Measurements from ENCODE around the gene IFIT5.
"Not testable (repeated sequence)": the region's sequence is repeated elsewhere in the genome, so short reads cannot be mapped to it uniquely, and the experiment has no call there.

Gene IFIT5

DNA sequence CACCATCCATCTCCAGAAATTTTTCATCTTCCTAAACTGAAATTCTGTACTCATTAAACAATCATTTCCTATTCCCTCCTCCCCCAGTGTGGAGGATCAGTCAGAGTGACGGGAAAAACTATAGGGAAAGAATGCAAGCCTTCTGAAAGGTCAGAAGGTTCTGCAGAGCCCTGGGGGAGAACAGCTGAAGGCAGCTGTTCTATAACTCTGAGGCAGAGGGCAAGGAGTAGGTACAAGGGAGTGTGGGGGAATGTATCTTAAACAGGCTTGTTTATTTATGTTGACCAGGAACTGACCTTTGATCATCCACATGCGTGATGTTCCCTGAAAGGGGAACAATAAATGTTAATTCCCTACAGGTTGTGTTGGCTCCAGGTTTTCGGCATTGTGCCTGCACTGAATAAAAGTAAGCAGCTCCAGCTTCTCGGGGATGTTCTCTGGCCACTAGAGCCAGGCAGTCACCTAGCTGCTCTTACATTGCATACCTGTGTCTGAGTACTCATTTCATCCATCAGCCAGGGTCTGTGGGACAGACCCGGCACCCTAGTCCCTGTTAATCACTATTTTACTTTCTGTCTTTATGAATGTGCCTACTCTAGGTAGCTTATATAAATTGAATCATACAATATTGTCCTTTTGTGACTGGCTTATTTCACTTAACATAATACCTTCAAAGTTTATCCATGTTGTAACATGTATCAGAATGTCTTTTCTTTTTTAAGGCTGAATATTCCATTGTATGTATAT, 16.2 kb upstream of the IFIT5 start:
- DNase-seq (ENCODE audit: insufficient read length) = no peak
- TF ChIP-seq TAF1 (IDR thresholded peaks at IDR 0.05; ENCODE audit: borderline replicate concordance, low read depth, low read length) (no peak), POLR2A (IDR thresholded peaks at IDR 0.05; ENCODE audit: low read depth, low read length) (no peak), POLR2AphosphoS5 (IDR thresholded peaks at IDR 0.05; ENCODE audit: low read depth, low read length) (no peak)
- peak; percentile 14 for FAIRE-seq

- DNase-seq (ENCODE audit: insufficient read length) (no peak), FAIRE-seq (no peak)
- TF ChIP-seq POLR2AphosphoS5 (IDR thresholded peaks at IDR 0.05; ENCODE audit: low read depth, low read length) = no peak
- TF ChIP-seq POLR2A (IDR thresholded peaks at IDR 0.05; ENCODE audit: low read depth, low read length) = no peak
- no peak for TF ChIP-seq TAF1 (IDR thresholded peaks at IDR 0.05; ENCODE audit: borderline replicate concordance, low read depth, low read length)
These were observed 14.4 kb upstream of the IFIT5 start for GRCh38 chr10:89399956-89400355.

DNA sequence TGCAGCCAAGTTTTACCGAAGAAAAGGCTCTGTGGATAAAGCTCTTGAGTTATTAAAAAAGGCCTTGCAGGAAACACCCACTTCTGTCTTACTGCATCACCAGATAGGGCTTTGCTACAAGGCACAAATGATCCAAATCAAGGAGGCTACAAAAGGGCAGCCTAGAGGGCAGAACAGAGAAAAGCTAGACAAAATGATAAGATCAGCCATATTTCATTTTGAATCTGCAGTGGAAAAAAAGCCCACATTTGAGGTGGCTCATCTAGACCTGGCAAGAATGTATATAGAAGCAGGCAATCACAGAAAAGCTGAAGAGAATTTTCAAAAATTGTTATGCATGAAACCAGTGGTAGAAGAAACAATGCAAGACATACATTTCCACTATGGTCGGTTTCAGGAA, 11.3 kb upstream of the IFIT5 start:
- FAIRE-seq (no peak), DNase-seq (ENCODE audit: insufficient read length) (no peak)
- TF ChIP-seq POLR2A (IDR thresholded peaks at IDR 0.05; ENCODE audit: low read depth, low read length) = no peak
- no peak for TF ChIP-seq TAF1 (IDR thresholded peaks at IDR 0.05; ENCODE audit: borderline replicate concordance, low read depth, low read length)
- no peak for TF ChIP-seq POLR2AphosphoS5 (IDR thresholded peaks at IDR 0.05; ENCODE audit: low read depth, low read length)

- FAIRE-seq = no peak
- TF ChIP-seq TAF1 (IDR thresholded peaks at IDR 0.05; ENCODE audit: borderline replicate concordance, low read depth, low read length) (no peak), POLR2A (IDR thresholded peaks at IDR 0.05; ENCODE audit: low read depth, low read length) (no peak)
- no peak for DNase-seq (ENCODE audit: insufficient read length)
These were observed 10.0 kb upstream of the IFIT5 start for GRCh38 chr10:89404104-89405047.

GRCh38 chr10:89406178-89406577, 8.2 kb upstream of the IFIT5 start:
- DNase-seq (ENCODE audit: insufficient read length); FAIRE-seq: not testable (repeated sequence)

- not testable (repeated sequence) for DNase-seq (ENCODE audit: insufficient read length); FAIRE-seq
These were observed 6.6 kb upstream of the IFIT5 start for GRCh38 chr10:89407792-89408191.

- FAIRE-seq = not testable (repeated sequence)
These were observed 5.1 kb upstream of the IFIT5 start for GRCh38 chr10:89409282-89409681.

DNA sequence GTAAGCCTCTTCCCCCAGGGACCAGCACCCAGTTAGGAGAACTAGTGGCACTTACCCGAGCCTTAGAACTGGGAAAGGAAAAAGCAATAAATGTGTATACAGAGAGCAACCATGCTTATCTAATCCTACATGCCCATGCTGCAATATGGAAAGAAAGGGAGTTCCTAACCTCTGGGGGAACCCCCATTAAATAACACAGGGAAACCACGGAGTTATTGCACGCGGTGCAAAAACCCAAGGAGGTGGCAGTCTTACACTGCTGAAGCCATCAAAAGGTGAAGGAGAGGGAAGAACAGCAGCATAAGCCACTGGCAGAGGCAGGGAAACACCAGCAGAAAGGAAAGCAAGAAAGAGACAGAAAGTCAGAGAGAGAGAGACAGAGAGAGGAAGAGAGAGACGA, 3.8 kb upstream of the IFIT5 start:
- DNase-seq (ENCODE audit: insufficient read length); FAIRE-seq: not testable (repeated sequence)

More at GRCh38 chr10:89409282-89409681, 5.1 kb upstream of the IFIT5 start:
- not testable (repeated sequence) for DNase-seq (ENCODE audit: insufficient read length)

DNA sequence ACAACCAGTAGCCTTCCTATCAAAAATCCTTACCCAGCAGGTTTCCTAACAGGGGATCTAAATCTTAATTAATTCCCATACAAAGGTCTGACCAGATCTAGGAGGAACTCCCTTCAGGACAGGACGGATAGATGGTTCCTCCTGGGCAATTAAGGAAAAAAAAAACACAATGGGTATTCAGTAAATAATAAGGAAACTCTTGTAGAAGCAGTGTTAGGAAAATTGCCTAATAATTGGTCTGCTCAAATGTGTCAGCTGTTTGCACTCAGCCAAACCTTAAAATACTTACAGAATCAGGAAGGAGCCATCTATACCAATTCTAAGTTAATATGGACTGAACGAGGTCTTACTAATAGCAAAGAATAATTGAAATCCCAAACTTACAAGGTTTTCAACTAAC, 3.2 kb upstream of the IFIT5 start:
- FAIRE-seq; DNase-seq (ENCODE audit: insufficient read length): not testable (repeated sequence)

- not testable (repeated sequence) for FAIRE-seq; DNase-seq (ENCODE audit: insufficient read length)
These were observed 2.1 kb upstream of the IFIT5 start for GRCh38 chr10:89412276-89412675.

DNA sequence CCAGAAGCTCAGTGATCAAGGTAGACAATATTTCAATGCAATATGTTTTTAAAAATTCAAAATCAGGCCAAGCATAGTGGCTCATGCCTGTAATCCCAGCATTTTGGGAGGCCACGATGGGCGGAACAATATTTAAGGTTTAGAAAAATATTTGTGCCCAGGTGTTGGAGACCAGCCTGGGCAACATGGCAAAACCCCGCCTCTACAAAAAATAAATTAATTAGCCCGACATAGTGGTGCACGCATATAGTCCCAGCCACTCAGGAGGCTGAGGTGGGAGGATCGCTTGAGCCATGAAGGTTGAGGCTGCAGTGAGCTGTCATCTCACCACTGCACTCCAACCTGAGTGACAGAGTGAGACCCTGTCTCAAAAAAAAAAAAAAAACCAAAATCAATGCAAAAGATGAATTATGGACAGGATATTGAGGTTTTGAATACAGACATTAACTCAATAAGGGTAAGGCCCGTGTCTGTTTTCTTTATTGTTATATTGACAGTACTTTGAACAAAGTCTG, 913 bp upstream of the IFIT5 start:
- no peak for FAIRE-seq
- DNase-seq (ENCODE audit: insufficient read length) = no peak
- TF ChIP-seq POLR2AphosphoS5 (IDR thresholded peaks at IDR 0.05; ENCODE audit: low read depth, low read length) = no peak
- TF ChIP-seq POLR2A (IDR thresholded peaks at IDR 0.05; ENCODE audit: low read depth, low read length) = no peak
- no peak for TF ChIP-seq TAF1 (IDR thresholded peaks at IDR 0.05; ENCODE audit: borderline replicate concordance, low read depth, low read length)

DNA sequence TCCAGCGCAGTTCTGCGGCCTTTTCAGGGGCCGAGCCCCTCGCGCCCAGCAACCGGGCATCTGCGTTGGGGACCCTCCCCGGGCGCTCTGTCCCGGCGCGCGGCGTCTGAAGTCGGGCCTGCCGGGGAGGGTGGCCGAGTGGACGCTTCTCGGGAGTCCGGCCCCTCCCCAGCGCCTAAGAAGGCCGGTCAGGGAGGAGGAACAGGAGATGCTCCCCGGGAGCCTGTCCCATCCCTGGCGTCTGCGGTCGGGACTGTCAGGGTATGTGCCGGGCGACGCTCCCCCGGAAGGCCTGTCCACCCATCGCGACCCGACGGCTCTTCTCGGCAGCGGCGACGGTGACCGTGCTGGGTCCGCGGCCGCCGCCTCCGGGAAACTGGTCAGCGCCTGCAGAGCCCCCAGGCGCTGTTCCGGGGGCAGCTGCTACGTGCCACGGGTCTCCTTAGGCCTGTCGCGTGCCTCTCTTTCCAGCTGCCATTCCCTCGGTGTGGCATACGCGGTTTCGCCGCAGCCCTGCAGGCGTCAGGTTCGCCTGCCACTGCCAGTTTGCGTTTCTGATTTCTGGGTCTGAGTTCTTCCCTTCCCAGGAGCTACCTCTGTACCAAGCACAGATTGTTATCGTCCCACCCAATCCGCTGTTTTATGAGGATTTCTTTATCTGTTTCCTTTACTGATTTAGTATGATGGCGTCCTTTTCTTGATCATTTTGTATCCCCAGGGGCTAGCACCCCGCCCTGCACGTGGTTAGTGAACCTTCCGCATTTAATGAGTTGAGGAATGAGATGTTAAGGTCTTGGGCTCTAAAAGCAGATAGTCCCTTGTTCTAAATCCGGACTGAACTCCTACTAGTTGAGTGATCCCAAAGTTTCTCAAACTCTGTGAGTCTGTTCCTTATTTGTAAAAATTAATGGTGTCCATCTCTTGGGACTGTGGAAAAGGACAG, 782 bp downstream of the IFIT5 start:
- TF ChIP-seq POLR2AphosphoS5 (IDR thresholded peaks at IDR 0.05; ENCODE audit: low read depth, low read length) (no peak), POLR2A (IDR thresholded peaks at IDR 0.05; ENCODE audit: low read depth, low read length) (no peak), TAF1 (IDR thresholded peaks at IDR 0.05; ENCODE audit: borderline replicate concordance, low read depth, low read length) (no peak)
- DNase-seq (ENCODE audit: insufficient read length) = peak; percentile 35
- FAIRE-seq = peak; percentile 70
